Effector memory CD4-positive, alpha-beta T cell (primary cell): ENCODE results near the gene MAP3K9.
A peak's percentile ranks its signal among the peaks of the same experiment; 100 is the strongest.

ENCODE experiments used
- DNase-seq, 3 donors: peaks; one replicate each; pipeline ENCODE4 v3.0.0-alpha.2; 2020
- H3K27ac ChIP-seq: 2 replicates; pipeline ENCODE4 v1.7.0; 2013; ENCODE audit warnings: mild to moderate bottlenecking, low read length, moderate library complexity; ENCODE audit not compliant: insufficient read depth, poor library complexity, severe bottlenecking
- H3K27me3 ChIP-seq: replicated peaks from 2 replicates; pipeline ENCODE4 v1.7.0; 2013; ENCODE audit warnings: mild to moderate bottlenecking, low read length; ENCODE audit not compliant: insufficient read depth, control insufficient read depth, poor library complexity, severe bottlenecking
- H3K36me3 ChIP-seq: 2 replicates; pipeline ENCODE4 v1.7.0; 2013; ENCODE audit warnings: mild to moderate bottlenecking, low read length, moderate library complexity; ENCODE audit not compliant: control insufficient read depth, insufficient read depth
- H3K4me1 ChIP-seq: 2 replicates; pipeline ENCODE4 v1.7.0; 2013; ENCODE audit warnings: low read length, mild to moderate bottlenecking; ENCODE audit not compliant: control insufficient read depth, insufficient read depth, poor library complexity, severe bottlenecking
- H3K4me3 ChIP-seq: 2 replicates; pipeline ENCODE4 v1.7.0; 2013; ENCODE audit warnings: low read length, low read depth, mild to moderate bottlenecking; ENCODE audit not compliant: insufficient read depth, poor library complexity, severe bottlenecking
- H3K9me3 ChIP-seq: 2 replicates; pipeline ENCODE4 v1.7.0; 2013; ENCODE audit warnings: mild to moderate bottlenecking, low read length, moderate library complexity; ENCODE audit not compliant: control insufficient read depth

The MAP3K9 gene

GRCh38 chr14:70716483-70716882, 92.8 kb downstream of the MAP3K9 start:
- DNase-seq = no peak
- Histone ChIP-seq H3K4me3 (no peak overlapping the region), H3K27me3 (no peaks in the 10 kb centered on the region), H3K27ac (no peak overlapping the region), H3K4me1 (no peaks in the 10 kb centered on the region), H3K9me3 (no peaks in the 10 kb centered on the region), H3K36me3 (no peaks in the 10 kb centered on the region)

- no peaks in the 10 kb centered on the region for H3K36me3 ChIP-seq
- H3K4me3 ChIP-seq = no peak overlapping the region
- no peaks in the 10 kb centered on the region for H3K9me3 ChIP-seq
- no peak overlapping the region for H3K27ac ChIP-seq
- H3K4me1 ChIP-seq = no peaks in the 10 kb centered on the region
- no peaks in the 10 kb centered on the region for H3K27me3 ChIP-seq
- DNase-seq = peak in 1 of 3 donors; percentile 37
Measured at GRCh38 chr14:70714055-70714550, 95.2 kb downstream of the MAP3K9 start.

GRCh38 chr14:70713511-70713916, 95.8 kb downstream of the MAP3K9 start:
- Histone ChIP-seq H3K27me3 (no peaks in the 10 kb centered on the region), H3K4me1 (no peaks in the 10 kb centered on the region), H3K27ac (no peak overlapping the region), H3K9me3 (no peaks in the 10 kb centered on the region), H3K36me3 (no peaks in the 10 kb centered on the region), H3K4me3 (no peak overlapping the region)
- DNase-seq = no peak

- DNase-seq = no peak
Measured at GRCh38 chr14:70713096-70713495, 96.2 kb downstream of the MAP3K9 start.

GRCh38 chr14:70711451-70711850, 97.9 kb downstream of the MAP3K9 start:
- Histone ChIP-seq H3K27ac (no peak overlapping the region), H3K36me3 (no peaks in the 10 kb centered on the region), H3K27me3 (no peaks in the 10 kb centered on the region), H3K4me3 (no peak overlapping the region), H3K4me1 (no peaks in the 10 kb centered on the region), H3K9me3 (no peaks in the 10 kb centered on the region)
- no peak for DNase-seq

More at GRCh38 chr14:70713096-70713495, 96.2 kb downstream of the MAP3K9 start:
- H3K4me1 ChIP-seq = no peaks in the 10 kb centered on the region
- H3K4me3 ChIP-seq = no peak overlapping the region
- H3K27ac ChIP-seq = no peak overlapping the region
- no peaks in the 10 kb centered on the region for H3K9me3 ChIP-seq
- H3K36me3 ChIP-seq = no peaks in the 10 kb centered on the region
- H3K27me3 ChIP-seq = no peaks in the 10 kb centered on the region

GRCh38 chr14:70709726-70710382, 99.5 kb downstream of the MAP3K9 start:
- Histone ChIP-seq H3K27me3 (no peaks in the 10 kb centered on the region), H3K4me1 (no peaks in the 10 kb centered on the region), H3K4me3 (no peak overlapping the region), H3K9me3 (no peaks in the 10 kb centered on the region), H3K27ac (no peak overlapping the region), H3K36me3 (no peaks in the 10 kb centered on the region)
- no peak for DNase-seq

- DNase-seq = no peak
- no peaks in the 10 kb centered on the region for H3K4me1 ChIP-seq
- no peaks in the 10 kb centered on the region for H3K36me3 ChIP-seq
- H3K4me3 ChIP-seq = no peak overlapping the region
- H3K27ac ChIP-seq = no peak overlapping the region
- H3K9me3 ChIP-seq = no peaks in the 10 kb centered on the region
- H3K27me3 ChIP-seq = no peaks in the 10 kb centered on the region
Measured at GRCh38 chr14:70708717-70709570, 100.4 kb downstream of the MAP3K9 start.

- H3K4me3 ChIP-seq = no peak overlapping the region
- H3K4me1 ChIP-seq = no peaks in the 10 kb centered on the region
- no peak overlapping the region for H3K27ac ChIP-seq
- H3K9me3 ChIP-seq = no peaks in the 10 kb centered on the region
- no peaks in the 10 kb centered on the region for H3K36me3 ChIP-seq
- DNase-seq = no peak
- no peaks in the 10 kb centered on the region for H3K27me3 ChIP-seq
Measured at GRCh38 chr14:70707138-70708038, 101.9 kb downstream of the MAP3K9 start.

- no peak overlapping the region for H3K27ac ChIP-seq
- H3K4me3 ChIP-seq = no peak overlapping the region
- no peaks in the 10 kb centered on the region for H3K27me3 ChIP-seq
- no peaks in the 10 kb centered on the region for H3K36me3 ChIP-seq
- no peaks in the 10 kb centered on the region for H3K9me3 ChIP-seq
- no peaks in the 10 kb centered on the region for H3K4me1 ChIP-seq
- DNase-seq = no peak
Measured at GRCh38 chr14:70706177-70706576, 103.1 kb downstream of the MAP3K9 start.
